Stimulated activated CD4-positive, alpha-beta T cell treated with anti-CD3 and anti-CD28 coated beads, Interleukin-2, amount 100 ng/mL, for 48 hours (primary cell): ENCODE results near the gene CCDC158.

Experiments used
- DNase-seq, 2 donors: peaks; one replicate each; pipeline ENCODE4 v3.0.0-alpha.2; 2020

CCDC158 gene

DNA sequence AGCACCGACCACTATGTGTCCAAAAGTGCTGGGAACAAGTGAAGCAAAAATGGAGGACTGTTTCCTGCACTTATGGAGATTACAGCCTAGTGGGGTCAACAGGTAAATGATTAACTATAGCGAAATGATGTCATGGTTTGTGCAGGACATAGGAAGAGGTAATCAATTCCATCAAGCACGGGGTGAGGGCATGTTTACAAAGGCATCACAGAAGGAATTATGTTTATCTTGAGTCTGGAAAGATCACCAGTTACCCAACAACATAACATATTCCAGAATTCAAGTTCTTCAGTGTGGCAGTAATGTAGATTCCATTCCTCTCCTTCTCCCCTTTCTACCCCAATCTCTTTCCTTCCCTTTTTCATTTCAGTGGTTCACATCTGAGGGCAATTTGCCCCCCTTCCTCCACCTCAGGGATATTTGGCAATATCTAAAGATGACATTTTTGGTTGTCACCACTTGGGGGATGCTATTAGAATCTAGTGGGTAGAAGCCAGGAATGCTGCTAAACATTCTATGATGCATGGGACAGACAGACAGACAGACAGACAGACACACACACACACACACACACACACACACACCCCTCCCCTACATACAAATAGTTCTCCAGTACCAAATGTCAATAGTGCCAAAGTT lies 145.3 kb downstream of the CCDC158 start:
- DNase-seq, result no peak

DNA sequence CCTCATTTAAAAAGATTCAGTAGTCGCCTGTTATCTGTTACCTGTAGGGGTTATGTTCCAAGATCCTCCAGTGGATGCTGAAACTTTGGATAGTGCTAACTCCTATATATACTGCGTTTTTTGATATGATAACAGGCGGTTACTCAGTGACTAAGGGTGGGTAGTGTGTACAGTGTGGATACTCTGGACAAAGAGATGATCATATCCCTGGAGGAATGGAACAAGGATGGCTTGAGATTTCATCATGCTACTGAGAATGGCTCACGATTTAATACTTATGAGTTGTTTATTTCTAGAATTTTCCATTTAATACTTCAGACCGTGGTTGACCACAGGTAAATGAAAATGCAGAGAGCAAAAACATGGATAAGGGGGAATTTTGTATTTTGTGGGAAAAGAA lies 147.9 kb downstream of the CCDC158 start:
- DNase-seq, result no peak

DNA sequence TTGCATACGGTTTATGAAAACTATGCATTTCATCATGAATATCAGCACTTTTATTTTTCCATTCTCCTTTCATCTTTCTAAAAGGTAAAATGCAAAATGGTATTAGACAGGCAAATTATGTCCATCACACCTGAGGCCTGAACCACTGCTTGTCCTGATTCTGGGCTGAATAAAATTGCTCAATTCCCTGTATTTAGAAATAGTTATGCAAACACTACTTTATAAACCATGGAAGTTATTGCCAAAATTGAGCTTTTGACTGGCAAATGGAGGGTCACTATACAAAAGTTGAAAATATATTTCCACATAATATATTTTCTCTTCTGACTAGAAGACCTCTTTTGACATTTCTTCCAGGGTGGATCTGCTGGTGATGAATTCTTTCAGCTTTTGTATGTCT lies 148.4 kb downstream of the CCDC158 start:
- DNase-seq, result no peak

DNA sequence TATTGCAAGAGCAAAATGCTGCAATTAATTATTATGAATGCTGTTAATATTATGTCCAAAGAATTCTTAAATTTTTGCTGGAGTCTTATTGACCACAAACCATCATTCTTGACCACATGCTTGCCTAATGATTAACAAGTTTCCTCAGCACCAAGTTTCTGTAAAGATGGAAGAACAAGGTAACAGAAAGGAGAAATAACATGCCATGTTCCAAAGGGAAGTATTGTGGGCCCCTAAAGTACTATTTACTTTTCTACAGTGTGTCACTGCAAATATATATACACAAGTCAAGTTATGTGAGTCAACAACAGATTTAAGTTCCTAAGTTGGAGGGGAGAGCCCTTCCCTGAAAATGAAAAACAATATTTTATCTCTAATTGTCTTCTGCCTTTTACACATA lies 148.9 kb downstream of the CCDC158 start:
- no peak for DNase-seq

DNA sequence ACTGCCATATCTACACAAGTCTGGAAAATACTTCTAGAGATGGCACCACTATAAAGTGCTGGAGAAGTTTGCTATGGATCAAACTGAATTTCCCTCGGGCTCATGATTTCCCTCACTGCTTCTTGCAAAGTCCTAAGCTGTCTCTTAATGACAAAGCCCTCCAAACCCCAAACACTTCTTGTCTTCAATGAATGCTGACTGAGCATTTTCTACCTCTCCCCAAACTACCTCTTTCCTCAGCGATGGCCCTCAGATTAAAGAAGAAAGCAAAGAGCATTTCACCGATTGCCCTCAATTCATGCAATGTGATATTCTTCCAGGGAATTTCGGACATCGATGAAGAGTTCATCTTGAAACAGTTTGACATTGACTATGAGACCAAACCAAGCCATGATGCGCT lies 149.7 kb downstream of the CCDC158 start:
- DNase-seq, result no peak

DNA sequence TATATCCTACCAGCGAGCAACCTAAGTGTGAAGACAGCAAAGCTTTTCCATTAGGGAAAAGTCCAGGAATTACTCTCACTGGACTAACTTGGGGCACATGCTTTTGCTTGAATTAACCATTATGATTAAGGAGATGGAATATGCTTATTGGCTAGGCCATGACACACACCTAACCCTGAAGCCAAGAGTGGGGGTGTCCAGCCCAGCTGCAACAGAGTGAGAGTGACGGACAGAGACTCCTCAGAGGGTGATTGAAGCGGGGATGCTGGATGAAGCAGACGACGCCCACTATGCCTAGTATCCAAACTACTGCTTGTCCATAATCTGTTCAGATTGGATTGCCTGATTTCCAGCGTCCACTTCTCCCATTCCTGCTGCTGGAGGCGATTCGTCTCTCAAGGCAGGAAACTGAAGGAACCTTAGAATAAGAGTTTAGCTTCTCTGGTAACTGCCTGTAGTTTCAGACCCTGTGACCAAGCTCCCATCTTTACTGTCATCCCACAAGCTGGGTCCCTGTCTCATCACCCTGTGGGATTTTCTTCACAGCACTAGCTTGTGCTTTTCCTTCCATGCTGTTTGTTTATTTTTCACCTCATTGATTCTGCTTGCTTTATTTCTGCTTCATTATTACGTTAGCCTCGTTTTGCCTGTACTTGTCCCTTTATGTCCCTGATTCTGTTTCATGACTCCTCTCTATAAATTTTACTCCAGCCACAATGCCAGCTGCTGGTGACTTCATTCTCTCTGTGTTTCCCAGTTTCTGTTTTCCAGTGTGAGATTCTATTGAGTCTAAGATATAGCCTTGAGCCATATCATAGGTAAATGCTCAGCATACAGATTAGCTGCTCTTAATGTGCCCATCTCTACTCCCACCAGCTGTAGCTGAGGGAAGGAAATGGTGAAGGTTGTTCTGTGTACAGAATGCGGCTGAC lies 150.4 kb downstream of the CCDC158 start:
- DNase-seq, result no peak

DNA sequence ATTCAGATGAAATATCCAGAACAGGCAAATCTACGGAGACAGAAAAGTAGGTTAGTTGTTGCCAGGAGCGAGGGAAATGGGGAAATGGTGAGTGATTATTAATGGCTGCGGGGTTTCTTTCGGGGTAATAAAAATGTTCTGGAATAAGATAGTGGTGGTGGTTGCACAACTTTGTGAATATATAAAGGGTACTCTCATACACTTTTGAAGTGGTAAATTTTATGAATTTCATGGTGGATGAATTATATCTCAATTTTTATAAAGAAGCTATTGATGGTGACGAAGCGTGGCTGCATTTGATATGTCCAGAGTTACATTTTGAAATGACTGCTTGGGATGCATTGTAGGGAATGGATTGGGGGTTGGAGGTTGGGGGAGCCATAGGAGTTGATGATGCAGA lies 153.1 kb downstream of the CCDC158 start:
- DNase-seq, result no peak

DNA sequence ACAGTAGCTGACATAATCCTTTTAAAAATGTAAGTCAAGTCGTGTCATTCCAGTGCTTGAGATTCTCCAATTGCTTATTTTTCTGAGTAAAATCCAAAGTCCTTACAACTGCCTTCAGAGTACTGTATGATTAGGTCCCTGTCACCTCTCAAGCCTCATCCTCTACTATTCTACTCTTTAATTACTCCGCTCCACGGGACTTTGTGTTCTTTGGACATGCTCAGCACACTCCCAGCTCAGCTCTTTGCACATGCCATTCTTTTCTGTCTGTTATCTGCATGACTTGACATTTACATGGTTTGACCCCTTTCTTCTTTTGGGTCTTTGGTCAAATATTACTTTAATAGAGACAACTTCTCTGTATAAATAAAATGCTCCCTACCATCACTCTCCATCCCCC lies 154.3 kb downstream of the CCDC158 start:
- no peak for DNase-seq

DNA sequence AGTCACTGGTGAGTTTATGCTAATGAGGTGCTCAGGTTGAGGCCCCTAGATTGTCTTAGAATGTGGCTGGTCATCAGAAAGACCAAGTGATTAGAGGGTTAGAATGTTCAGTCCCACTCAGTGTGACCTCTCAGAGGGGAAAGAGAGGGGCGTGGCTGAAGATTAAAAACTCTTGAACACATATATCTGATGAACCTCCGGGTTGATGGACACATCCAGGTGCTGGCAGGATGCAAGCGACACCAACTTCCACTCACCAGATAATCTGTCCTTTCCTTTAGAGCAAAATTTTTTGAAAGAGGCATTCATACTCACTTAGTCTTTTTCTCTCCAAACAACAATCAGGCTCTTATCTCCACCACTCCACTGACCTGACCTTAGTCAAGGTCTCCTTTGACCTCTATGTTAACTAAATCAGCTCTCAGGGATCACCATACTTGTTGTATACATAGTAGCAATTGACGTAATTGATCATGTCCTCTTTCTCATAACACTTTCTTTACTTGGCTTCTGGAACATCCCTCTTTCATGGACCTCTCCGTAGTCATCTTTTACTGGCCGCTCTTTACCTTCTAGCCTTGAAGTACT lies 155.2 kb downstream of the CCDC158 start:
- no peak for DNase-seq
